GM19023 (cell line): ENCODE measurements around the gene MLPH.

Source experiments
- ATAC-seq: cut with Tn5 transposase; IDR thresholded peaks from one replicate; pipeline ENCODE4 v1.9.1; 2021; ENCODE audit warnings: mild to moderate bottlenecking, moderate library complexity; ENCODE audit not compliant: unreplicated experiment

MLPH gene

GRCh38 chr2:237564526-237565131 is 77.6 kb downstream of the MLPH start:
- no peak for ATAC-seq

- no peak for ATAC-seq
These were observed 78.9 kb downstream of the MLPH start for GRCh38 chr2:237565974-237566373.

GRCh38 chr2:237566401-237567235 is 79.6 kb downstream of the MLPH start, which contains the start of gene PRLH:
Gene PRLH, plus strand, starts transcription at chr2:237566574. Its CDS starts 0 bp downstream, at chr2:237566574.
- ATAC-seq, result no peak

GRCh38 chr2:237567276-237568029 is 80.4 kb downstream of the MLPH start:
- ATAC-seq, result no peak

GRCh38 chr2:237568121-237568660 is 81.1 kb downstream of the MLPH start:
- ATAC-seq, result no peak

GRCh38 chr2:237569041-237569440 is 82.0 kb downstream of the MLPH start:
- no peak for ATAC-seq

GRCh38 chr2:237569896-237570295 is 82.8 kb downstream of the MLPH start:
- no peak for ATAC-seq

- ATAC-seq, result no peak
These were observed 83.8 kb downstream of the MLPH start for GRCh38 chr2:237570776-237571335.

GRCh38 chr2:237571551-237571950 is 84.5 kb downstream of the MLPH start:
- no peak for ATAC-seq

- ATAC-seq, result peak; percentile 74
These were observed 85.1 kb downstream of the MLPH start for GRCh38 chr2:237572021-237572741.

- ATAC-seq, result no peak
These were observed 85.7 kb downstream of the MLPH start for GRCh38 chr2:237572742-237573101.

- ATAC-seq, result no peak
These were observed 86.8 kb downstream of the MLPH start for GRCh38 chr2:237573721-237574415.

- no peak for ATAC-seq
These were observed 87.4 kb downstream of the MLPH start for GRCh38 chr2:237574467-237574866.

- ATAC-seq, result no peak
These were observed 88.1 kb downstream of the MLPH start for GRCh38 chr2:237574894-237575868.

GRCh38 chr2:237575869-237576862 is 89.1 kb downstream of the MLPH start:
- no peak for ATAC-seq

- ATAC-seq, result no peak
These were observed 89.9 kb downstream of the MLPH start for GRCh38 chr2:237576974-237577373.

- no peak for ATAC-seq
These were observed 90.4 kb downstream of the MLPH start for GRCh38 chr2:237577458-237577857.
